HG02610 (cell line): Measurements from ENCODE around the gene NUMB.

Experiments used
- ATAC-seq: cut with Tn5 transposase; IDR thresholded peaks from one replicate; pipeline ENCODE4 v1.9.1; 2021; ENCODE audit warnings: mild to moderate bottlenecking, moderate library complexity; ENCODE audit not compliant: unreplicated experiment

NUMB gene

GRCh38 chr14:73465823-73466532 lies 7.6 kb upstream of the NUMB start:
- ATAC-seq = no peak

- ATAC-seq = no peak
Observed at GRCh38 chr14:73463411-73463810, 5.1 kb upstream of the NUMB start.

GRCh38 chr14:73462815-73463214 lies 4.5 kb upstream of the NUMB start:
- no peak for ATAC-seq

- no peak for ATAC-seq
Observed at GRCh38 chr14:73462048-73462715, 3.8 kb upstream of the NUMB start.

- ATAC-seq = no peak
Observed at GRCh38 chr14:73461478-73462047, 3.2 kb upstream of the NUMB start.

- ATAC-seq = no peak
Observed at GRCh38 chr14:73460691-73461127, 2.4 kb upstream of the NUMB start.

- no peak for ATAC-seq
Observed at GRCh38 chr14:73459959-73460358, 1.6 kb upstream of the NUMB start.

- no peak for ATAC-seq
Observed at GRCh38 chr14:73457924-73458182, 493 bp downstream of the NUMB start.

GRCh38 chr14:73457041-73457923 lies 1.1 kb downstream of the NUMB start:
- ATAC-seq = no peak

GRCh38 chr14:73455294-73455693 lies 3.1 kb downstream of the NUMB start:
- ATAC-seq = no peak

GRCh38 chr14:73452341-73453186 lies 5.8 kb downstream of the NUMB start:
- ATAC-seq = no peak

GRCh38 chr14:73443758-73444157 lies 14.6 kb downstream of the NUMB start:
- ATAC-seq = no peak

- ATAC-seq = no peak
Observed at GRCh38 chr14:73441286-73441685, 17.1 kb downstream of the NUMB start.

GRCh38 chr14:73438993-73439392 lies 19.4 kb downstream of the NUMB start:
- no peak for ATAC-seq

GRCh38 chr14:73437206-73437605 lies 21.1 kb downstream of the NUMB start:
- no peak for ATAC-seq

- ATAC-seq = no peak
Observed at GRCh38 chr14:73432124-73432523, 26.2 kb downstream of the NUMB start.

- no peak for ATAC-seq
Observed at GRCh38 chr14:73428353-73428824, 30.0 kb downstream of the NUMB start.

GRCh38 chr14:73427516-73428264 lies 30.7 kb downstream of the NUMB start:
- no peak for ATAC-seq

- no peak for ATAC-seq
Observed at GRCh38 chr14:73426877-73427276, 31.5 kb downstream of the NUMB start.

GRCh38 chr14:73424453-73424852 lies 33.9 kb downstream of the NUMB start:
- ATAC-seq = no peak
